Measurements from ENCODE around the gene PCCA. TPM values are rescaled to one million over a fixed set of nuclear protein-coding genes. Genes with fewer than 3 reads are reported as not detected.
"Not testable (repeated sequence)": the region's sequence is repeated elsewhere in the genome, so short reads cannot be mapped to it uniquely, and the experiment has no call there.

Gene PCCA
- total RNA-seq, 1 experiment from 2014 or later: 16.1 TPM

- no peak overlapping the region for H3K4me3 ChIP-seq
- H3K4me2 ChIP-seq: no peak overlapping the region
- CTCF ChIA-PET: no interaction called here
- BruUV-seq (replicated peaks): no TSS peak
- no peak overlapping the region for H3K27ac ChIP-seq
- POLR2A ChIA-PET (ENCODE audit: unreplicated experiment): no interaction called here
- no peak for DNase-seq
- H3F3A ChIP-seq (ENCODE audit: insufficient read depth, low read depth): no peaks in the 10 kb centered on the region
- H3K4me1 ChIP-seq (replicated peaks; ENCODE audit: insufficient read depth): peaks cover 8% of the 10 kb centered on the region
- TF ChIP-seq CTCF (conservative IDR thresholded peaks at IDR 0.05): no peak
- no peak for TF ChIP-seq EZH2 (IDR thresholded peaks at IDR 0.05; ENCODE audit: low read depth)
- H3K9me2 ChIP-seq (ENCODE audit: insufficient read depth): no peaks in the 10 kb centered on the region
- peaks cover 24% of the 10 kb centered on the region for H3K79me2 ChIP-seq (ENCODE audit: low read depth)
- H3K9me3 ChIP-seq (ENCODE audit: insufficient read depth, low read depth): no peaks in the 10 kb centered on the region
- H3K27me3 ChIP-seq (ENCODE audit: insufficient read depth, low read depth): no peaks in the 10 kb centered on the region
- no peaks in the 10 kb centered on the region for H4K20me1 ChIP-seq (ENCODE audit: insufficient read depth)
- no peak overlapping the region for H2AFZ ChIP-seq
- intact Hi-C loops (cut with micrococcal nuclease; ENCODE audit: unreplicated experiment): no loop called here
- no peaks in the 10 kb centered on the region for H3K36me3 ChIP-seq (ENCODE audit: low read depth)
These were observed 2.5 kb downstream of the PCCA start for GRCh38 chr13:100091391-100091790.

GRCh38 chr13:100092273-100092672 is 3.4 kb downstream of the PCCA start:
- H3K4me3 ChIP-seq; H3K27ac ChIP-seq; H2AFZ ChIP-seq; H3K4me1 ChIP-seq (replicated peaks; ENCODE audit: insufficient read depth); BruUV-seq (replicated peaks); H3F3A ChIP-seq (ENCODE audit: insufficient read depth, low read depth); DNase-seq; CTCF ChIA-PET; H3K9me3 ChIP-seq (ENCODE audit: insufficient read depth, low read depth); H3K4me2 ChIP-seq; POLR2A ChIA-PET (ENCODE audit: unreplicated experiment); H3K36me3 ChIP-seq (ENCODE audit: low read depth); intact Hi-C loops (cut with micrococcal nuclease; ENCODE audit: unreplicated experiment); H3K27me3 ChIP-seq (ENCODE audit: insufficient read depth, low read depth); H3K9me2 ChIP-seq (ENCODE audit: insufficient read depth); H4K20me1 ChIP-seq (ENCODE audit: insufficient read depth): not testable (repeated sequence)
- peaks cover 24% of the 10 kb centered on the region for H3K79me2 ChIP-seq (ENCODE audit: low read depth)

- no peak for TF ChIP-seq CTCF (conservative IDR thresholded peaks at IDR 0.05)
- TF ChIP-seq EZH2 (IDR thresholded peaks at IDR 0.05; ENCODE audit: low read depth): no peak
- Histone ChIP-seq H3K4me3 (no peak overlapping the region), H2AFZ (no peak overlapping the region), H3K4me2 (no peak overlapping the region), H3K27ac (no peak overlapping the region), H3K79me2 (ENCODE audit: low read depth) (peaks cover 22% of the 10 kb centered on the region), H3K4me1 (replicated peaks; ENCODE audit: insufficient read depth) (no peaks in the 10 kb centered on the region), H3K9me3 (ENCODE audit: insufficient read depth, low read depth) (no peaks in the 10 kb centered on the region), H3K36me3 (ENCODE audit: low read depth) (no peaks in the 10 kb centered on the region), H4K20me1 (ENCODE audit: insufficient read depth) (no peaks in the 10 kb centered on the region), H3K27me3 (ENCODE audit: insufficient read depth, low read depth) (no peaks in the 10 kb centered on the region), H3K9me2 (ENCODE audit: insufficient read depth) (no peaks in the 10 kb centered on the region), H3F3A (ENCODE audit: insufficient read depth, low read depth) (no peaks in the 10 kb centered on the region)
- ChIA-PET CTCF (no interaction called here), POLR2A (ENCODE audit: unreplicated experiment) (no interaction called here)
- intact Hi-C loops (cut with micrococcal nuclease; ENCODE audit: unreplicated experiment): no loop called here
- BruUV-seq (replicated peaks): no TSS peak
- no peak for DNase-seq
These were observed 6.6 kb downstream of the PCCA start for GRCh38 chr13:100095498-100095897.

GRCh38 chr13:100096526-100096925 is 7.6 kb downstream of the PCCA start:
- Histone ChIP-seq H3K27ac (no peak overlapping the region), H2AFZ (no peak overlapping the region), H3K79me2 (ENCODE audit: low read depth) (peaks cover 21% of the 10 kb centered on the region), H3K27me3 (ENCODE audit: insufficient read depth, low read depth) (no peaks in the 10 kb centered on the region), H3K4me2 (no peak overlapping the region), H3K36me3 (ENCODE audit: low read depth) (no peaks in the 10 kb centered on the region), H3K9me3 (ENCODE audit: insufficient read depth, low read depth) (no peaks in the 10 kb centered on the region), H3K4me1 (replicated peaks; ENCODE audit: insufficient read depth) (no peaks in the 10 kb centered on the region), H3F3A (ENCODE audit: insufficient read depth, low read depth) (no peaks in the 10 kb centered on the region), H3K9me2 (ENCODE audit: insufficient read depth) (no peaks in the 10 kb centered on the region), H4K20me1 (ENCODE audit: insufficient read depth) (no peaks in the 10 kb centered on the region), H3K4me3 (no peak overlapping the region)
- POLR2A ChIA-PET (ENCODE audit: unreplicated experiment): no interaction called here
- intact Hi-C loops (cut with micrococcal nuclease; ENCODE audit: unreplicated experiment): no loop called here
- CTCF ChIA-PET: no interaction called here
- TF ChIP-seq CTCF (conservative IDR thresholded peaks at IDR 0.05): no peak
- no peak for TF ChIP-seq EZH2 (IDR thresholded peaks at IDR 0.05; ENCODE audit: low read depth)
- DNase-seq: no peak
- BruUV-seq (replicated peaks): no TSS peak

Measured in PC-9 (cell line).